Muscle layer of colon (tissue), 2 donors: ENCODE measurements around the gene ERCC5.

ENCODE experiments used
- H3K27ac ChIP-seq: one replicate; pipeline ENCODE4 v1.7.0; 2013; ENCODE audit warnings: low read depth, mild to moderate bottlenecking, low read length, moderate library complexity
- H3K27me3 ChIP-seq, 2 donors: one replicate each; pipeline ENCODE4 v1.7.0; 2013; ENCODE audit warnings: low read length in 2 of 2, mild to moderate bottlenecking in 2 of 2; ENCODE audit not compliant: insufficient read depth in 2 of 2, control insufficient read depth in 1 of 2
- H3K36me3 ChIP-seq: one replicate; pipeline ENCODE4 v1.7.0; 2013; ENCODE audit warnings: mild to moderate bottlenecking, low read length; ENCODE audit not compliant: insufficient read depth
- H3K4me1 ChIP-seq: one replicate; pipeline ENCODE4 v1.7.0; 2013; ENCODE audit warnings: mild to moderate bottlenecking, low read length; ENCODE audit not compliant: insufficient read depth
- H3K4me3 ChIP-seq, 2 donors: one replicate each; pipeline ENCODE4 v1.7.0; 2013; ENCODE audit warnings: low read length in 2 of 2, low read depth in 1 of 2, mild to moderate bottlenecking in 1 of 2, moderate library complexity in 1 of 2
- H3K9ac ChIP-seq: one replicate; pipeline ENCODE4 v1.7.0; 2013; ENCODE audit warnings: low read length
- H3K9me3 ChIP-seq: one replicate; pipeline ENCODE4 v1.7.0; 2013; ENCODE audit warnings: mild to moderate bottlenecking, low read length
- donor health status: abdominal sarcoma.
- donor health status: Adenocarcinoma of cecum.

Gene ERCC5

DNA sequence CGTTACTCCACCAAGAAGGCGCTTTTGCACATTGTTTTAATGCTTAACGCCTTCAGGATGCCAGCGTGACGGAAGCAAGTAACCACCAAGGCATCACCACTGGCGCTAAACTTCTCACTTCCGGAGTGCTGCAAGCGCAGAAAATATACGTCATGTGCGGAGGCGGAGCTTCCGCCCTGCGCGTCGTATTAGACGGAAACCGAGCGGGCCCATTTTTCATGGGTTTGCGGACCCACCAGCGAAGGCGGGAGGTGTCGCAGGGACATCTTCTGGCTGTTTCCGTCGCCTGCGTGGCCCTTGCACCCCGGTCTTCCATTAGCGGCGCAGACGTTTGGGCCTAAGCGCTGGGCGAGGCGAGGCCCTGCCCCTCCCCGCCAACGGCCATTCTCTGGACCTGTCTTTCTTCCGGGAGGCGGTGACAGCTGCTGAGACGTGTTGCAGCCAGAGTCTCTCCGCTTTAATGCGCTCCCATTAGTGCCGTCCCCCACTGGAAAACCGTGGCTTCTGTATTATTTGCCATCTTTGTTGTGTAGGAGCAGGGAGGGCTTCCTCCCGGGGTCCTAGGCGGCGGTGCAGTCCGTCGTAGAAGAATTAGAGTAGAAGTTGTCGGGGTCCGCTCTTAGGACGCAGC lies at the start of gene ERCC5:
Gene ERCC5, plus strand, starts transcription at position 403 of the 631 bp plus-strand sequence. CDS start 235 bp downstream, outside the sequence.
- Histone ChIP-seq H3K27me3 (no peaks in the 10 kb centered on the region), H3K27ac (peak within 1 kb of the TSS; percentile 97), H3K4me3 (peak within 1 kb of the TSS; percentile 88 to 93), H3K9me3 (no peaks in the 10 kb centered on the region), H3K4me1 (peaks cover 15% of the 10 kb centered on the region), H3K9ac (peak within 1 kb of the TSS; percentile 63), H3K36me3 (no peaks in the 10 kb centered on the region)

DNA sequence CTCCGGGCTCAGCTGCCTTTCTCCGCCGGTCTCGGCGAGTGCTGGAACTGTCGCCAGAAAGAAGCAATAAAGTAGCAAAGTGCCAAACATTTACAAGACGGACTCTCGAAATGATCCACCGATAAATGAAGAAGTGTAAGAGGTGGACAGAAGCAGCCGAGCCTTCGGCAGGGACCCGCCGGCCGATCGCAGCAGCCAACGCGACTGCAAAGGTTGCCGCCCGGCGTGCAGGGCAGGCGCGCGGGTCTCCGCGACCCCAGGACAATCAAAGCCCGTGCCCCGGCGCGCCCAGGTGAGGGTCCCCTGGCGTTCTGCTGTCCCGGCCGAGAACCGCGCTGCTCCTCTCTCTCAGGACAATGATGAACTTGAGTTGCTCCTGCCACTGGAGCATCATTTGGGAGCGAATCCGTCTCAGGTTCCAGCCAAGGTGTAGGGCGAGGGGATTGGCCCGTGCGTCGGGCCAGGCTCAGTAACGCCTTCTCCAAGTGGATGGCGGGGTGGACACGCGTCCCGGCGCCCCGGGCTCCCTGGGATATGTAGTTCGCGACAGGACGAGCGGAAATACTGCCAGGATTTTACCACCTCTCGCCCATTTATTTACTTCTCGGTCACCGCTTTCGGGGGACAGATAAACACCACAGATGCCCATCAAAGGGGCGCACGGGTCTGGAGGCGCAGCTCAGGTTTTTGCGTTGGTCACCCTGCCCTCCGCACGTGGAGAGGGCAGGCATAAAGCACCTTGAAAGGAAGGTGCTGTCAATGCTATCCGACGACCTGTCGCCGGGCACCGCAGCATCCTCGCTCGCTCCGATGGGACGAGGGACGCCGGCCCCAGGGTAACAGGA lies 47.0 kb upstream of the ERCC5 start, which contains the start of the genes BIVM and POGLUT2:
Gene BIVM, plus strand, starts transcription at position 539 of the 845 bp plus-strand sequence. CDS start 8,149 bp downstream, outside the sequence.
Gene POGLUT2, minus strand, starts transcription at position 396 of the 845 bp plus-strand sequence. Its CDS starts 306 bp downstream, at position 90.
- no peaks in the 10 kb centered on the region for H3K9me3 ChIP-seq
- H3K4me3 ChIP-seq: peak within 1 kb of the TSS; percentile 88 to 98
- no peaks in the 10 kb centered on the region for H3K4me1 ChIP-seq
- peak within 1 kb of the TSS; percentile 79 for H3K27ac ChIP-seq
- no peaks in the 10 kb centered on the region for H3K36me3 ChIP-seq
- no peaks in the 10 kb centered on the region for H3K27me3 ChIP-seq
- peak within 1 kb of the TSS; percentile 54 for H3K9ac ChIP-seq

DNA sequence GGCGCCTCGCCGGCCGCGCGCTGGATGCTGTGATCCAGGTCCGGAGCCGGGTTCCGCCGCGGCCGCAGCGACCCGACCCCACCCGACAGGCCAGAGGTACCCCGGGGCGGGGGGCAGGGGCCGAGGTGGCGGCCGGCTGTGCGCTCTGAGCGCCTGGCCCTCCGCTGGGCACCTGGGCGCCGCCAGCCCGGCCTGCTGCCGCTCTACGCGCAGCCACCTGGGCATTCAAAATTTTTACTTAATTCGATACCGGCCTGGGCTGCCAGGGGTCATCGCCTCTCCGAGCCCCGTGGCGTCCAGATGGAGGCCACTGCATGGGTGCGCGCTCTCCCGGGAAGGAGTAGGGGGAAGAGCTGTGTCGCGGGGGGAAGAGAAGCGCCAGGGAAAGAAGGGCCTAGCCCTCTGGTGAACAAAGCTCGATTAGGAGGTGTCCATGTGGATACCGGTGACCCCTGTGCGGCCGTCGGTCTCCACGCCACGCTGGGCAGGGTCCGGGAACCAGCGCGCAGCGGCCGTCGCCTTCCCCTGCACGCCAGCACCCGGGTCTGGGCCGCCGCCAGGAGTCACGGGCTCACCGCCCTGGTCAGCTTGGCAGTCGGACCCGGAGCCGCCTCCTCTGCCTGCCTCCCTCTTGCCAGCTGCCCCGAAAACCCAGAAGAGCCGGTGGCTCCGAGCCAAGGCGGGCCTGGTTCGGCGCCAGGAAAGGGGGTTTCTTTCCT lies 46.2 kb upstream of the ERCC5 start:
- no peaks in the 10 kb centered on the region for H3K4me1 ChIP-seq
- H3K36me3 ChIP-seq: no peaks in the 10 kb centered on the region
- no peaks in the 10 kb centered on the region for H3K27me3 ChIP-seq
- no peaks in the 10 kb centered on the region for H3K9me3 ChIP-seq
- peak overlapping the region; percentile 88 to 98 for H3K4me3 ChIP-seq
- H3K9ac ChIP-seq: peak overlapping the region; percentile 54
- H3K27ac ChIP-seq: peak overlapping the region; percentile 79

DNA sequence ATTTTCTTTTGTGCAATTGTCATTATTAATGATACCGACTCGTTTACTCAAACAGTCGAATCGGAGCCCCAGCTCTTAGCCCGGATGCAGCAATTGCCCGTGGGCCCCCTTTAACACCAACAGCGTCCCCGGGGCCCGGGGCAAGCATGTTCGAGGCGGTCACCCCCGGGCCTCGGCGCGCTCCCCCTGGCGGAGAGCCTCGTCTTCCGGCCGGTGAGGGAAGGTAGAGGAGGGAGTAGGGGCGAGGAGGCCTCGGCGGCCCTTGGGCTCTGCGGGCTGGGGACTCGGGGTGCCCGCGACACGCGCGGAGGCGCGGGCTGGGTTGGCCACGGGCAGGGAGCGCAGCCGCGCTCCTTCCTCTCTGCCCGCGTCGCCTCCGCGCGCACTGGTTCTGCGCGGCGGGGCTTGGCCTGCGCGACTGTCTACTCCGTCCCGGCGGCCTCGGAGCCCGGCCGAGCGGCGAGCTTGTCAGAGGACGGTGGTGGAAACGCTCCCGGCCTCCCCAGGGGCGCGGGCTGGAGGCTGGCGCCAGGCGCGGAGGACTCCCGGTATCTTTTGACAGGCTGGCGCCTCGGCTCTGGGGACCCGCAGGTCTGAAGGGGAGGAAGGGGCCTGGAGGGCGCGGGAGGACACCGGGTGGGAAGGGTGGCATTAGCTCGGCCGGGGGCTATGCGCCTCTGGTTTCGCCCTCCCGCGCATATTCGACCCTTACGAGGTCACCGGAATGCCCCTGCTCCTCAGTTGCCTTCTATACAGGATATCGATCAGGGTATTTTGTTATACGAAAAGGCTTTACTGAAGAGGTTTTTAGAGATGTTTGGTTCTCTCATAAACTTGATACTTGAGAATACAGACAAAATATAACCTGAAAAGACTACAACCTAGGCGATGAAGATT lies 45.4 kb upstream of the ERCC5 start:
- Histone ChIP-seq H3K4me3 (peak overlapping the region; percentile 88 to 98), H3K9me3 (no peaks in the 10 kb centered on the region), H3K9ac (peak overlapping the region; percentile 54), H3K27ac (peak overlapping the region; percentile 79), H3K4me1 (no peaks in the 10 kb centered on the region), H3K27me3 (no peaks in the 10 kb centered on the region), H3K36me3 (no peaks in the 10 kb centered on the region)

DNA sequence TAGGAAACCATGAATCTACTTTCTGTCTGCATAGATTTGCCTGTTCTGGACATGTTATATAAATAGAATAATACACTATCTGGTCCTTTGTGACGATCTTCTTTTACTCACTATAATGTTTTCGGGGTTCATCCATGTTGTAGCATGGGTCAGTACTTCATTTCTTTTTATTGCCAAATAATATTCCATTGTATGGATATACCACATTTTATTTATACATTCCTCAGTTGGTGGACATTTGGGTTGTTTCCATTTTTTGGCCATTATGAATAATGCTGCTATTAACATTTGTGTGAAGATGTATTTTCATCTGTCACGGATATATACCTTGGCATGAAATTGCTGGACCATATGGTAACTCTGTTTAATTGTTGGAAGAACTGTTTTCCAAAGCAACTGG lies 40.2 kb upstream of the ERCC5 start:
- Histone ChIP-seq H3K27me3 (no peaks in the 10 kb centered on the region), H3K27ac (no peak overlapping the region), H3K36me3 (peaks cover under 1% of the 10 kb centered on the region), H3K4me1 (peaks cover 5% of the 10 kb centered on the region), H3K9ac (no peak overlapping the region), H3K4me3 (no peak overlapping the region), H3K9me3 (no peaks in the 10 kb centered on the region)

DNA sequence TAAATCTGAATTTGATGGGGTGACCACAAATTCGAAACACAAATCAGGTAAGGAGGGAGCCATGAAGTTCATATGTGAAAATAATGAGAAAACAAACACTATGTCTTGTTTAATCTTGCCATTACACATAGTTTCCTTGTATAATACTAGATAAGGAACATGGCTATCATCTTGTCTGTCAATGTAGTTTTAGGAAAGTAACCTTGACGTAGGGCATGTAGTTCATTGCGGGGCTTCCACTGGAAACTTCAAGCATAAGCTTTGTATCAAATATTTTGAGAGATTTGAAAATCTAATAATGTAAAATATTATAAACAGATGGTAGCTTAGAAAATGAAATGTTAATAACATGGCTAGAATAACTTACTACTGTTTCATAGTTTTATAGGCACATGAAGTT lies 38.1 kb upstream of the ERCC5 start:
- H3K9ac ChIP-seq: no peak overlapping the region
- peaks cover 8% of the 10 kb centered on the region for H3K4me1 ChIP-seq
- H3K4me3 ChIP-seq: no peak overlapping the region
- H3K36me3 ChIP-seq: peaks cover 6% of the 10 kb centered on the region
- H3K27me3 ChIP-seq: no peaks in the 10 kb centered on the region
- H3K27ac ChIP-seq: no peak overlapping the region
- H3K9me3 ChIP-seq: peaks cover 4% of the 10 kb centered on the region

DNA sequence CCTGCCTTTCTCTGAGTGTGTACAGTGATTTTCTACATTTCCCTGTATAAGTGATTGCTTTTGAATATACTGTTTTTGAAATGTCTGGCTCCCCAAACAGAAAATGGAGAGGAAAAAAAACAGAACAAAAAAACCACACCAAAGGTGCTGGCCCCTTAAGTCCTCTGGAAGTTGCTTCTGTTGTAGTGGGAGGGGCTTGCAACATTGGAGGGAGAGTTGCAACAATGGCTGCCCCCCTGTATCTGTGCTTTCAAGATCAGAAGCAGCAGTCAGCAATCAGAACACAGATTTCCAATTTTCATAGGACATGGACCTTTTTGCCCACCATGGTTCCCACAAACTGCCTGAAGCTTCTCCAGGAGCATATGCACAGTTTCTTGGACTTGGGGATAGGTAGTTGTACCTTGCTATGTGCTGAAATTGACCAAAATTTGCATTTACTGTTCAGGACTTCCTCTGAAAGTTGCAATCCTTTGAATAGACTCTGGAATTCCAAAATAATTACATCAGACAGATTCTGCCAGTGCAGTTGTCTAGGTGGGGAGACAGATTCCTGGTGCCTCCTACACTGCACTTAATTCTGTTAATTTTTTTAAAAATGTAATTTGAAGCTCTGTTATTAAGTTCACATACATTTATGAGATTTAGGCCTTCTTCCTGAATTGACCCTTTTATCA lies 33.1 kb upstream of the ERCC5 start:
- no peak overlapping the region for H3K9ac ChIP-seq
- H3K9me3 ChIP-seq: peaks cover 4% of the 10 kb centered on the region
- H3K4me1 ChIP-seq: peaks cover 10% of the 10 kb centered on the region
- H3K36me3 ChIP-seq: peaks cover 17% of the 10 kb centered on the region
- H3K27me3 ChIP-seq: no peaks in the 10 kb centered on the region
- H3K4me3 ChIP-seq: no peak overlapping the region
- no peak overlapping the region for H3K27ac ChIP-seq

DNA sequence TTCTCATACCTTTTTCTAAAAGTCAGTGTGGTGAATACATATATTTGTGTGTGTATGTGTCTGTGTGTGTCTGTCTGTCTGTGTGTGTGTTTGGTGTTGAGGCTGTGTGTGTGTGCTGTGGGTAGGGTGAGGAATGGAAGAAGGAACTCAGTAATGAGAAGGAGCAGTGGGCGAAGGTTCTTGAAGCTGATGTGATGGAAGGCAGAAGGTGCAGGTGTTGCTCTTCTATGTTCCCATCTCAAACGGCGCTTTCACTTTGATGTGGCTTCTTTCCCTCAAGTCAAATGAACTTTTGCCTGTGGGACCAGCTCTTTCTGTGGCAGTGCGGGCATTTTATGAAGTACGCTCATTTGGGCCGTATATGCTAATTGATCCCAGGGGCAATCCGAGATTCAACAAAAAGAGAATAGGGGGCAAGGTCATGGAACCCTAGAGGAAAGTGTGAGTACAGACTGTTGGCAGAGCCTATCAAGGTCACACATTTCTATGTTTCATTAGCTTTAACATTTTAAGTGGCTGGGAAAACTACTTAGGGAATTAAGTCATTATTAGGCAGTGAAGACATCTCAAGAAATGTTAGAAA lies 31.7 kb upstream of the ERCC5 start:
- H3K27me3 ChIP-seq: no peaks in the 10 kb centered on the region
- H3K36me3 ChIP-seq: peaks cover 24% of the 10 kb centered on the region
- peaks cover 4% of the 10 kb centered on the region for H3K9me3 ChIP-seq
- H3K9ac ChIP-seq: no peak overlapping the region
- no peak overlapping the region for H3K4me3 ChIP-seq
- H3K27ac ChIP-seq: no peak overlapping the region
- H3K4me1 ChIP-seq: peaks cover 5% of the 10 kb centered on the region

DNA sequence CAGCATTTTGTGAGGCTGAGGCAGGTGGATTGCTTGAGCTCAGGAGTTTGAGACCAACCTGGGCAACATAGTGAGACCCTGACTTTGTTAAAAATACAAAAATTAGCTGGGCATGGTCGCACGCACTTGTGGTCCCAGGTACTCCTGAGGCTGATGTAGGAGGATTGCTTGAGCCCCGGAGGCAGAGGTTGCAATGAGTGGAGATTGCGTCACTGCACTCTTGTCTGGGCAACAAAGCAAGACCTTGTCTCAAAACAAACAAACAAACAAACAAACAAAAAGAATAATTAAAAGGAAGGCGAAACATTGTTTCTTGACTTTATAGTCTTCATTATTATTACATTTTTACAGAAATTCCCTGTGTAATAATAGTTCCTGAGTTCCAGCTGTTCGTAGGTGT lies 31.0 kb upstream of the ERCC5 start:
- Histone ChIP-seq H3K27ac (no peak overlapping the region), H3K27me3 (no peaks in the 10 kb centered on the region), H3K9ac (no peak overlapping the region), H3K4me3 (no peak overlapping the region), H3K4me1 (peaks cover 5% of the 10 kb centered on the region), H3K36me3 (peaks cover 24% of the 10 kb centered on the region), H3K9me3 (peaks cover 4% of the 10 kb centered on the region)

DNA sequence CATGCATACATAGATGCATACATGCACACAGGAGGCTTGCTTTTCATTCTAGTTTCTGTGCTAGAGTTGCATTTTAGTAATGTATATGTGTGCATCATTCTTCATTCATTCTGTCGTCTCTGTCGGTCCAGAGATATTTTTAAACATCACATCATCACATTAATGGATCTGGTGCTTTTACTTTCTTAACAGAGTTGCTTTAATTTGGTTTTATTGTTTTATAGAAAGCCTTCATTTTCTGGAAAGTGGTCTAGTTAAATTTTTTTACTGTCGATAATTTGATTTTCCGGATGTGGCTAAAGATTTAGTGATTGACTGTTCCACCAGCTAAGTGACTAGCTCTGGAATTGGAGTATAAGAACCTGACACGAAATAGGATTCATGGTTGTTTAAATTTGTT lies 30.0 kb upstream of the ERCC5 start:
- peaks cover 4% of the 10 kb centered on the region for H3K9me3 ChIP-seq
- no peak overlapping the region for H3K27ac ChIP-seq
- peaks cover 23% of the 10 kb centered on the region for H3K36me3 ChIP-seq
- no peak overlapping the region for H3K4me3 ChIP-seq
- no peak overlapping the region for H3K9ac ChIP-seq
- H3K27me3 ChIP-seq: no peaks in the 10 kb centered on the region
- H3K4me1 ChIP-seq: peaks cover 5% of the 10 kb centered on the region
